Measurements from ENCODE around the gene ARSJ. TPM values are rescaled to one million over a fixed set of nuclear protein-coding genes. Genes with fewer than 3 reads are reported as not detected.

ARSJ gene
- total and polyA plus RNA-seq, 11 donors, result 0.30 to 7.0 (median 1.7) TPM

- Histone ChIP-seq H3K4me3 (no peak overlapping the region), H3K4me1 (peaks cover 0 to 7% (median 0%) of the 10 kb centered on the region in 12 donors), H3K27ac (peak overlapping the region in 1 of 12 donors; percentile 61), H3K36me3 (peaks cover 0 to 18% (median 0%) of the 10 kb centered on the region in 9 donors), H3K9me3 (peaks cover 0 to 4% (median 0%) of the 10 kb centered on the region in 12 donors), H3K27me3 (no peaks in the 10 kb centered on the region)
- intact Hi-C loops (cut with DNase I), result loop anchor here in 7 of 10 donors (5.0 to 10.0 kb wide), 4 partner anchors 115 to 505 kb away; no protein-coding TSS in a partner anchor
- no peak for ATAC-seq
- TF ChIP-seq POLR2A (IDR thresholded peaks at IDR 0.05) (no peak), CTCF (IDR thresholded peaks at IDR 0.05) (no peak)
- DNase-seq, result no peak
Measured at GRCh38 chr4:113899271-113900070, 80.0 kb downstream of the ARSJ start.

GRCh38 chr4:113893546-113893945 is 85.9 kb downstream of the ARSJ start:
- ATAC-seq, result no peak
- Histone ChIP-seq H3K36me3 (no peaks in the 10 kb centered on the region), H3K27me3 (no peaks in the 10 kb centered on the region), H3K9me3 (peaks cover 0 to 8% (median 0%) of the 10 kb centered on the region in 12 donors), H3K27ac (no peak overlapping the region), H3K4me3 (no peak overlapping the region), H3K4me1 (no peaks in the 10 kb centered on the region)
- no peak for DNase-seq
- TF ChIP-seq CTCF (IDR thresholded peaks at IDR 0.05), result peak in 9 of 12 donors; percentile 7 to 41 (median 33)
- TF ChIP-seq POLR2A (IDR thresholded peaks at IDR 0.05), result no peak
- intact Hi-C loops (cut with DNase I), result loop anchor here in 2 of 10 donors (10.0 kb wide), 2 partner anchors 109 to 499 kb away; no protein-coding TSS in a partner anchor

GRCh38 chr4:113888006-113888405 is 91.4 kb downstream of the ARSJ start:
- ATAC-seq (no peak), DNase-seq (no peak)
- 71 to 80% (median 76%) methylated on average over 1 of the region's 1 CpG for WGBS, 4 donors
- no peaks in the 10 kb centered on the region for H3K27me3 ChIP-seq
- H3K9me3 ChIP-seq, result peaks cover 0 to 8% (median 0%) of the 10 kb centered on the region in 12 donors
- H3K27ac ChIP-seq, result no peak overlapping the region
- H3K36me3 ChIP-seq, result no peaks in the 10 kb centered on the region
- TF ChIP-seq CTCF (IDR thresholded peaks at IDR 0.05) (no peak), POLR2A (IDR thresholded peaks at IDR 0.05) (no peak)
- H3K4me1 ChIP-seq, result no peaks in the 10 kb centered on the region
- no peak overlapping the region for H3K4me3 ChIP-seq
- intact Hi-C loops (cut with DNase I), result loop anchor here in 1 of 10 donors (5.0 kb wide), 1 partner anchor 101 kb away; no protein-coding TSS in a partner anchor

GRCh38 chr4:113885291-113885690 is 94.2 kb downstream of the ARSJ start:
- Histone ChIP-seq H3K4me1 (peaks cover 0 to 5% (median 0%) of the 10 kb centered on the region in 12 donors), H3K4me3 (no peak overlapping the region), H3K27me3 (no peaks in the 10 kb centered on the region), H3K27ac (no peak overlapping the region), H3K9me3 (peaks cover 0 to 8% (median 0%) of the 10 kb centered on the region in 12 donors), H3K36me3 (no peaks in the 10 kb centered on the region)
- intact Hi-C loops (cut with DNase I), result loop anchor here in 1 of 10 donors (5.0 kb wide), 1 partner anchor 98 kb away; no protein-coding TSS in a partner anchor
- ATAC-seq (no peak), DNase-seq (no peak)
- no peak for TF ChIP-seq POLR2A (IDR thresholded peaks at IDR 0.05)
- TF ChIP-seq CTCF (IDR thresholded peaks at IDR 0.05), result no peak
- 68 to 76% (median 72%) methylated on average over 3 of the region's 3 CpGs for WGBS, 4 donors

All from heart left ventricle (tissue), 16 donors.